WTC11 (cell line): ENCODE data around the gene ASNSD1. TPM values are rescaled to one million over a fixed set of nuclear protein-coding genes. Genes with fewer than 3 reads are reported as not detected.

Experiments used
- ATAC-seq: fragments of 200-7000 bp; cut with Tn5 transposase; 2 replicates; pipeline ENCODE4 v1.10.0; 2021; ENCODE audit warnings: mild to moderate bottlenecking, moderate library complexity
- CTCF ChIA-PET: fragments of 300-600 bp; sonication (Branson Sonifier 250); formaldehyde crosslinking; loops from one replicate; lab custom pipeline; 2021; ENCODE audit warnings: antibody characterized with exemption; lab: Charles Lee
- POLR2A ChIA-PET: fragments of 350-600 bp; sonication (Branson Sonifier 250); formaldehyde crosslinking; loops from one replicate; lab custom pipeline; 2021; ENCODE audit warnings: antibody characterized with exemption; lab: Charles Lee
- DNase-seq: peaks from one replicate; pipeline ENCODE4 v3.0.0; 2021; ENCODE audit warnings: low spot score
- H3K27ac Mint-ChIP-seq: 2 replicates; pipeline ENCODE4 v1.8.0; 2021; ENCODE audit warnings: mixed read lengths
- H3K27me3 Mint-ChIP-seq: 2 replicates; pipeline ENCODE4 v1.8.0; 2021; ENCODE audit warnings: low read depth, mild to moderate bottlenecking, moderate library complexity, mixed read lengths
- H3K36me3 Mint-ChIP-seq: 2 replicates; pipeline ENCODE4 v1.8.0; 2021; ENCODE audit warnings: mixed read lengths
- H3K4me1 Mint-ChIP-seq: 2 replicates; pipeline ENCODE4 v1.8.0; 2022; ENCODE audit warnings: mixed read lengths
- H3K4me3 Mint-ChIP-seq: 2 replicates; pipeline ENCODE4 v1.8.0; 2021; ENCODE audit warnings: mild to moderate bottlenecking, moderate library complexity, mixed read lengths
- H3K9me3 Mint-ChIP-seq: 2 replicates; pipeline ENCODE4 v1.8.0; 2021; ENCODE audit warnings: mixed read lengths
- ELF4 ChIP-seq: sonication (generic); formaldehyde crosslinking; IDR thresholded peaks from 2 replicates; pipeline ENCODE4 v1.8.1; 2022; ENCODE audit warnings: low read depth, mild to moderate bottlenecking, moderate library complexity, missing genetic modification reagents
- IRF2 ChIP-seq: sonication (generic); formaldehyde crosslinking; IDR thresholded peaks from 2 replicates; pipeline ENCODE4 v1.8.0; 2022; ENCODE audit warnings: low read depth, missing genetic modification reagents, borderline replicate concordance
- JAZF1 ChIP-seq: fragments of 250-450 bp; sonication (Bioruptor Pico); IDR thresholded peaks from 2 replicates; pipeline ENCODE4 v1.9.0; 2021; ENCODE audit warnings: moderate library complexity, mild to moderate bottlenecking, inconsistent platforms
- JUN ChIP-seq: sonication (generic); formaldehyde crosslinking; IDR thresholded peaks from 2 replicates; pipeline ENCODE4 v1.8.0; 2023; ENCODE audit warnings: mild to moderate bottlenecking, missing genetic modification reagents
- MXD4 ChIP-seq: fragments of 250-450 bp; sonication (Bioruptor Pico); IDR thresholded peaks from 2 replicates; pipeline ENCODE4 v1.8.0; 2021; ENCODE audit warnings: mild to moderate bottlenecking, moderate library complexity, borderline replicate concordance
- NFATC4 ChIP-seq: fragments of 250-450 bp; sonication (Bioruptor Pico); IDR thresholded peaks from 2 replicates; pipeline ENCODE4 v1.9.0; 2021; ENCODE audit warnings: mild to moderate bottlenecking
- NFE2L1 ChIP-seq: sonication (generic); formaldehyde crosslinking; IDR thresholded peaks from 2 replicates; pipeline ENCODE4 v1.8.1; 2023; ENCODE audit warnings: missing genetic modification reagents
- OVOL2 ChIP-seq: fragments of 250-450 bp; sonication (Bioruptor Pico); IDR thresholded peaks from 2 replicates; pipeline ENCODE4 v1.9.0; 2021; ENCODE audit warnings: mild to moderate bottlenecking, borderline replicate concordance
- SMAD3 ChIP-seq: sonication (generic); formaldehyde crosslinking; IDR thresholded peaks from 2 replicates; pipeline ENCODE4 v1.8.0; 2022; ENCODE audit warnings: missing genetic modification reagents, mild to moderate bottlenecking, borderline replicate concordance
- TCF7 ChIP-seq: sonication (generic); formaldehyde crosslinking; IDR thresholded peaks from 2 replicates; pipeline ENCODE4 v1.8.0; 2022; ENCODE audit warnings: mild to moderate bottlenecking, low read depth, missing genetic modification reagents, moderate library complexity
- TEAD1 ChIP-seq: sonication (generic); formaldehyde crosslinking; IDR thresholded peaks from 2 replicates; pipeline ENCODE4 v1.8.0; 2022; ENCODE audit warnings: mild to moderate bottlenecking, missing genetic modification reagents
- TEAD4 ChIP-seq: sonication (generic); formaldehyde crosslinking; IDR thresholded peaks from 2 replicates; pipeline ENCODE4 v1.8.0; 2022; ENCODE audit warnings: mild to moderate bottlenecking, missing genetic modification reagents
- ZNF317 ChIP-seq: sonication (generic); formaldehyde crosslinking; IDR thresholded peaks from 2 replicates; pipeline ENCODE4 v1.8.1; 2023; ENCODE audit warnings: low read depth, mild to moderate bottlenecking, moderate library complexity, missing genetic modification reagents, borderline replicate concordance
- total RNA-seq: library from RNA; stranded (reverse); gene quantifications from 3 replicates; pipeline ENCODE4 v1.2.3, GENCODE V29; 2021
- TF ChIP-seq, protein P1 (sequence below): sonication (generic); formaldehyde crosslinking; IDR thresholded peaks from 2 replicates; pipeline ENCODE4 v1.8.0; 2022; ENCODE audit warnings: mild to moderate bottlenecking, missing genetic modification reagents
- TF ChIP-seq, protein P2 (sequence below): sonication (generic); formaldehyde crosslinking; IDR thresholded peaks from 2 replicates; pipeline ENCODE4 v1.8.1; 2022; ENCODE audit warnings: mild to moderate bottlenecking, missing genetic modification reagents, moderate library complexity, borderline replicate concordance
- TF ChIP-seq, protein P3 (sequence below): sonication (generic); formaldehyde crosslinking; IDR thresholded peaks from 2 replicates; pipeline ENCODE4 v1.8.0; 2023; ENCODE audit warnings: mild to moderate bottlenecking, missing genetic modification reagents
- TF ChIP-seq, protein P4 (sequence below): sonication (generic); formaldehyde crosslinking; IDR thresholded peaks from 2 replicates; pipeline ENCODE4 v1.8.1; 2023; ENCODE audit warnings: mild to moderate bottlenecking, moderate library complexity, missing genetic modification reagents
- TF ChIP-seq, protein P5 (sequence below): sonication (generic); formaldehyde crosslinking; IDR thresholded peaks from 2 replicates; pipeline ENCODE4 v1.8.1; 2022; ENCODE audit warnings: mild to moderate bottlenecking, moderate library complexity, missing genetic modification reagents
- TF ChIP-seq, protein P6 (sequence below): sonication (generic); formaldehyde crosslinking; IDR thresholded peaks from 2 replicates; pipeline ENCODE4 v1.8.0; 2022; ENCODE audit warnings: missing genetic modification reagents
- TF ChIP-seq, protein P7 (sequence below): sonication (generic); formaldehyde crosslinking; IDR thresholded peaks from 2 replicates; pipeline ENCODE4 v1.8.0; 2022; ENCODE audit warnings: mild to moderate bottlenecking, missing genetic modification reagents
- TF ChIP-seq, protein P8 (sequence below): sonication (generic); formaldehyde crosslinking; IDR thresholded peaks from 2 replicates; pipeline ENCODE4 v1.8.1; 2022; ENCODE audit warnings: low read depth, missing genetic modification reagents, borderline replicate concordance

The ASNSD1 gene
- total RNA-seq, 1 experiment from 2014 or later, result 30.5 TPM

DNA sequence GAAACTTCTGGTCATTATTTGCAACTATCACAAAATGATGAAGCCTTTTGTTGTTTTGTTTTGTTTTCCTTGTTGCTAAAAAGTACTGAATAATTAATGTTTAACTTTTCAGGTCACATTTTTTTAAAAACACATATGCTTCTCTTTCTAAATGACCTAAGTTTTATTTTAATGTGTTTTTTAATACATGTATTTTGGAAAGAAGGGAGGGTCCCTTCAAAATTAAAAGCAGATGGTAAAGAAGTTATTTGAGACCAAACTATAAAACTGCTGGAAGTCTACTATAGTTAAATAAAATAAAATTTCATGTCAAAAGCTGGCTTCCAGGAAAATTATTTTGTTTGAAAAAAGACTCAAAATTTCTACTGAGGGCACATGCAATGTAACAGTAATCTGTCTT is 39.5 kb upstream of the ASNSD1 start:
- Mint-ChIP-seq H3K36me3 (no peaks in the 10 kb centered on the region), H3K27ac (no peak overlapping the region), H3K27me3 (no peaks in the 10 kb centered on the region), H3K9me3 (no peaks in the 10 kb centered on the region), H3K4me1 (peaks cover 11% of the 10 kb centered on the region), H3K4me3 (no peak overlapping the region)
- TF ChIP-seq TCF7, result no peak
- TF ChIP-seq, protein P1, sequence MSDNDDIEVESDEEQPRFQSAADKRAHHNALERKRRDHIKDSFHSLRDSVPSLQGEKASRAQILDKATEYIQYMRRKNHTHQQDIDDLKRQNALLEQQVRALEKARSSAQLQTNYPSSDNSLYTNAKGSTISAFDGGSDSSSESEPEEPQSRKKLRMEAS (CRISPR knock-in tag), result no peak
- no peak for TF ChIP-seq TEAD1
- no peak for TF ChIP-seq MXD4 (CRISPR knock-in tag)
- TF ChIP-seq, protein P2, sequence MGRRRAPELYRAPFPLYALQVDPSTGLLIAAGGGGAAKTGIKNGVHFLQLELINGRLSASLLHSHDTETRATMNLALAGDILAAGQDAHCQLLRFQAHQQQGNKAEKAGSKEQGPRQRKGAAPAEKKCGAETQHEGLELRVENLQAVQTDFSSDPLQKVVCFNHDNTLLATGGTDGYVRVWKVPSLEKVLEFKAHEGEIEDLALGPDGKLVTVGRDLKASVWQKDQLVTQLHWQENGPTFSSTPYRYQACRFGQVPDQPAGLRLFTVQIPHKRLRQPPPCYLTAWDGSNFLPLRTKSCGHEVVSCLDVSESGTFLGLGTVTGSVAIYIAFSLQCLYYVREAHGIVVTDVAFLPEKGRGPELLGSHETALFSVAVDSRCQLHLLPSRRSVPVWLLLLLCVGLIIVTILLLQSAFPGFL (CRISPR knock-in tag), result no peak
- TF ChIP-seq, protein P3, sequence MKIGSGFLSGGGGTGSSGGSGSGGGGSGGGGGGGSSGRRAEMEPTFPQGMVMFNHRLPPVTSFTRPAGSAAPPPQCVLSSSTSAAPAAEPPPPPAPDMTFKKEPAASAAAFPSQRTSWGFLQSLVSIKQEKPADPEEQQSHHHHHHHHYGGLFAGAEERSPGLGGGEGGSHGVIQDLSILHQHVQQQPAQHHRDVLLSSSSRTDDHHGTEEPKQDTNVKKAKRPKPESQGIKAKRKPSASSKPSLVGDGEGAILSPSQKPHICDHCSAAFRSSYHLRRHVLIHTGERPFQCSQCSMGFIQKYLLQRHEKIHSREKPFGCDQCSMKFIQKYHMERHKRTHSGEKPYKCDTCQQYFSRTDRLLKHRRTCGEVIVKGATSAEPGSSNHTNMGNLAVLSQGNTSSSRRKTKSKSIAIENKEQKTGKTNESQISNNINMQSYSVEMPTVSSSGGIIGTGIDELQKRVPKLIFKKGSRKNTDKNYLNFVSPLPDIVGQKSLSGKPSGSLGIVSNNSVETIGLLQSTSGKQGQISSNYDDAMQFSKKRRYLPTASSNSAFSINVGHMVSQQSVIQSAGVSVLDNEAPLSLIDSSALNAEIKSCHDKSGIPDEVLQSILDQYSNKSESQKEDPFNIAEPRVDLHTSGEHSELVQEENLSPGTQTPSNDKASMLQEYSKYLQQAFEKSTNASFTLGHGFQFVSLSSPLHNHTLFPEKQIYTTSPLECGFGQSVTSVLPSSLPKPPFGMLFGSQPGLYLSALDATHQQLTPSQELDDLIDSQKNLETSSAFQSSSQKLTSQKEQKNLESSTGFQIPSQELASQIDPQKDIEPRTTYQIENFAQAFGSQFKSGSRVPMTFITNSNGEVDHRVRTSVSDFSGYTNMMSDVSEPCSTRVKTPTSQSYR, result no peak
- TF ChIP-seq, protein P4, sequence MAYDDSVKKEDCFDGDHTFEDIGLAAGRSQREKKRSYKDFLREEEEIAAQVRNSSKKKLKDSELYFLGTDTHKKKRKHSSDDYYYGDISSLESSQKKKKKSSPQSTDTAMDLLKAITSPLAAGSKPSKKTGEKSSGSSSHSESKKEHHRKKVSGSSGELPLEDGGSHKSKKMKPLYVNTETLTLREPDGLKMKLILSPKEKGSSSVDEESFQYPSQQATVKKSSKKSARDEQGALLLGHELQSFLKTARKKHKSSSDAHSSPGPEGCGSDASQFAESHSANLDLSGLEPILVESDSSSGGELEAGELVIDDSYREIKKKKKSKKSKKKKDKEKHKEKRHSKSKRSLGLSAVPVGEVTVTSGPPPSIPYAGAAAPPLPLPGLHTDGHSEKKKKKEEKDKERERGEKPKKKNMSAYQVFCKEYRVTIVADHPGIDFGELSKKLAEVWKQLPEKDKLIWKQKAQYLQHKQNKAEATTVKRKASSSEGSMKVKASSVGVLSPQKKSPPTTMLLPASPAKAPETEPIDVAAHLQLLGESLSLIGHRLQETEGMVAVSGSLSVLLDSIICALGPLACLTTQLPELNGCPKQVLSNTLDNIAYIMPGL (CRISPR knock-in tag), result no peak
- CTCF ChIA-PET, result no interaction called here
- ATAC-seq (no peak), DNase-seq (no peak)
- POLR2A ChIA-PET, result no interaction called here

DNA sequence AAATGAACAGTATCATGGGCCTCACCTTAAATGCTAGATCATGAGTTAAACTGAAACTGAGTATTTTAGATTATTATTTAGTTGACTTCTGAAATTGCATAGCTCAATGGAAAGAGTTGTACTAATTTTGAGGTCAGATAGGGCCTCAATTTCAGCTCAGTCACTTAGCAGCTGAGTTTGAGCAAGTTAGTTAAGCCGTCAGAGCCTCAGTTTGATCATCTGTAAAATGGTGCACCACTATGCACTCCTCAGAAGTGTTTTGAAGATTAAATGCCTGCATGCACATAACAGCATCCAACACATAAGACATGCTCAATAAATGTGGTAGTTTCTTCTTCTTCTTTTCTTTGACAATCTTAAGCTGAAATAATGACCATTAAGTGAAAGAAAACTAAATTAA is 38.2 kb upstream of the ASNSD1 start:
- ChIA-PET CTCF (no interaction called here), POLR2A (no interaction called here)
- no peak overlapping the region for H3K27ac Mint-ChIP-seq
- TF ChIP-seq JUN (CRISPR knock-in tag), result no peak
- no peak for TF ChIP-seq IRF2 (CRISPR knock-in tag)
- no peak for TF ChIP-seq NFE2L1
- TF ChIP-seq, protein P5, sequence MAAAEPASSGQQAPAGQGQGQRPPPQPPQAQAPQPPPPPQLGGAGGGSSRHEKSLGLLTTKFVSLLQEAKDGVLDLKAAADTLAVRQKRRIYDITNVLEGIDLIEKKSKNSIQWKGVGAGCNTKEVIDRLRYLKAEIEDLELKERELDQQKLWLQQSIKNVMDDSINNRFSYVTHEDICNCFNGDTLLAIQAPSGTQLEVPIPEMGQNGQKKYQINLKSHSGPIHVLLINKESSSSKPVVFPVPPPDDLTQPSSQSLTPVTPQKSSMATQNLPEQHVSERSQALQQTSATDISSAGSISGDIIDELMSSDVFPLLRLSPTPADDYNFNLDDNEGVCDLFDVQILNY (CRISPR knock-in tag), result no peak
- TF ChIP-seq, protein P6, sequence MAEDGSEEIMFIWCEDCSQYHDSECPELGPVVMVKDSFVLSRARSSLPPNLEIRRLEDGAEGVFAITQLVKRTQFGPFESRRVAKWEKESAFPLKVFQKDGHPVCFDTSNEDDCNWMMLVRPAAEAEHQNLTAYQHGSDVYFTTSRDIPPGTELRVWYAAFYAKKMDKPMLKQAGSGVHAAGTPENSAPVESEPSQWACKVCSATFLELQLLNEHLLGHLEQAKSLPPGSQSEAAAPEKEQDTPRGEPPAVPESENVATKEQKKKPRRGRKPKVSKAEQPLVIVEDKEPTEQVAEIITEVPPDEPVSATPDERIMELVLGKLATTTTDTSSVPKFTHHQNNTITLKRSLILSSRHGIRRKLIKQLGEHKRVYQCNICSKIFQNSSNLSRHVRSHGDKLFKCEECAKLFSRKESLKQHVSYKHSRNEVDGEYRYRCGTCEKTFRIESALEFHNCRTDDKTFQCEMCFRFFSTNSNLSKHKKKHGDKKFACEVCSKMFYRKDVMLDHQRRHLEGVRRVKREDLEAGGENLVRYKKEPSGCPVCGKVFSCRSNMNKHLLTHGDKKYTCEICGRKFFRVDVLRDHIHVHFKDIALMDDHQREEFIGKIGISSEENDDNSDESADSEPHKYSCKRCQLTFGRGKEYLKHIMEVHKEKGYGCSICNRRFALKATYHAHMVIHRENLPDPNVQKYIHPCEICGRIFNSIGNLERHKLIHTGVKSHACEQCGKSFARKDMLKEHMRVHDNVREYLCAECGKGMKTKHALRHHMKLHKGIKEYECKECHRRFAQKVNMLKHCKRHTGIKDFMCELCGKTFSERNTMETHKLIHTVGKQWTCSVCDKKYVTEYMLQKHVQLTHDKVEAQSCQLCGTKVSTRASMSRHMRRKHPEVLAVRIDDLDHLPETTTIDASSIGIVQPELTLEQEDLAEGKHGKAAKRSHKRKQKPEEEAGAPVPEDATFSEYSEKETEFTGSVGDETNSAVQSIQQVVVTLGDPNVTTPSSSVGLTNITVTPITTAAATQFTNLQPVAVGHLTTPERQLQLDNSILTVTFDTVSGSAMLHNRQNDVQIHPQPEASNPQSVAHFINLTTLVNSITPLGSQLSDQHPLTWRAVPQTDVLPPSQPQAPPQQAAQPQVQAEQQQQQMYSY (CRISPR knock-in tag), result no peak
- no peak for TF ChIP-seq SMAD3 (CRISPR knock-in tag)
- TF ChIP-seq, protein P7, sequence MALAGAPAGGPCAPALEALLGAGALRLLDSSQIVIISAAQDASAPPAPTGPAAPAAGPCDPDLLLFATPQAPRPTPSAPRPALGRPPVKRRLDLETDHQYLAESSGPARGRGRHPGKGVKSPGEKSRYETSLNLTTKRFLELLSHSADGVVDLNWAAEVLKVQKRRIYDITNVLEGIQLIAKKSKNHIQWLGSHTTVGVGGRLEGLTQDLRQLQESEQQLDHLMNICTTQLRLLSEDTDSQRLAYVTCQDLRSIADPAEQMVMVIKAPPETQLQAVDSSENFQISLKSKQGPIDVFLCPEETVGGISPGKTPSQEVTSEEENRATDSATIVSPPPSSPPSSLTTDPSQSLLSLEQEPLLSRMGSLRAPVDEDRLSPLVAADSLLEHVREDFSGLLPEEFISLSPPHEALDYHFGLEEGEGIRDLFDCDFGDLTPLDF (CRISPR knock-in tag), result no peak
- TF ChIP-seq, protein P8, sequence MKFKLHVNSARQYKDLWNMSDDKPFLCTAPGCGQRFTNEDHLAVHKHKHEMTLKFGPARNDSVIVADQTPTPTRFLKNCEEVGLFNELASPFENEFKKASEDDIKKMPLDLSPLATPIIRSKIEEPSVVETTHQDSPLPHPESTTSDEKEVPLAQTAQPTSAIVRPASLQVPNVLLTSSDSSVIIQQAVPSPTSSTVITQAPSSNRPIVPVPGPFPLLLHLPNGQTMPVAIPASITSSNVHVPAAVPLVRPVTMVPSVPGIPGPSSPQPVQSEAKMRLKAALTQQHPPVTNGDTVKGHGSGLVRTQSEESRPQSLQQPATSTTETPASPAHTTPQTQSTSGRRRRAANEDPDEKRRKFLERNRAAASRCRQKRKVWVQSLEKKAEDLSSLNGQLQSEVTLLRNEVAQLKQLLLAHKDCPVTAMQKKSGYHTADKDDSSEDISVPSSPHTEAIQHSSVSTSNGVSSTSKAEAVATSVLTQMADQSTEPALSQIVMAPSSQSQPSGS, result no peak
- TF ChIP-seq TEAD4 (CRISPR knock-in tag), result no peak
- no peak for TF ChIP-seq ELF4 (CRISPR knock-in tag)
- no peak for TF ChIP-seq OVOL2 (CRISPR knock-in tag)
- TF ChIP-seq TEAD1, result no peak
- TF ChIP-seq, protein P1 (CRISPR knock-in tag), result no peak
- TF ChIP-seq JAZF1 (CRISPR knock-in tag), result no peak
- TF ChIP-seq NFATC4 (CRISPR knock-in tag), result no peak
- TF ChIP-seq ZNF317 (CRISPR knock-in tag), result no peak
- ATAC-seq (no peak), DNase-seq (no peak)
- H3K4me3 Mint-ChIP-seq, result no peak overlapping the region
- H3K4me1 Mint-ChIP-seq, result peaks cover 11% of the 10 kb centered on the region
- no peaks in the 10 kb centered on the region for H3K36me3 Mint-ChIP-seq
- no peaks in the 10 kb centered on the region for H3K27me3 Mint-ChIP-seq
- H3K9me3 Mint-ChIP-seq, result no peaks in the 10 kb centered on the region
